ENCODE measurements around the gene ANAPC7.
"Not testable (repeated sequence)": the region's sequence is repeated elsewhere in the genome, so short reads cannot be mapped to it uniquely, and the experiment has no call there.

ANAPC7 gene

DNA sequence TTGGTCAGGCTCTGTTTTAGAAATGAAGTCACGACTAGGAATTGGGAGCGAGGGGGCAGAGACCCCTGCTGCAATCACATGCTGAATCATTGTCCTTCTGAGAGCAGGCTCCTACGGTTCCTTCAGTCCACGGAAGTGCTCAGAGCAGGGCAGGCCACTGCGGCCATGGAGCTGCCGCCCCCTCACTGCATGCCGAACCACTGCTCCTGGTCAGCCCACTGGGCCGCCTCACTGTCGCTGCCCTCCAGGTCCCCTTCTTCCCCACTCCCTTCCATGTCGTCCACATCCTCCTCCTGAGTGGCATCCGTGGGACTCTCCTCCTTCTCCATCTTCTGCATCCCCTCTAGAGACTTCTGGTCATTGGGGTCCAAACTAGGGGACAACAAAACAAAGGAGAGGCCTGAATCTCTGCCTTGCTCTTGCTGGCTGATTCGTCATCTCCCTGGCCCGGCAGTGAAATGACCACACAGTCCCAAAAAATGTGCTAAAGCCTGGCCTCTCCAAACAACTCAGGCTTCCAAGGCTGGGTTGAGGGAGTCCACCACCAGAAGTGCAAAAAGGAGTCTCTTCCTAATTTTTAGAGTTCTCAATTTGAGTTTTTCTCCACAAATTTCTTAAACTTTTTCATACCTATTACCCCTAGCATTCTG lies 29.4 kb downstream of the ANAPC7 start:
- DNase-seq (ENCODE audit: low read depth in 2 of 2), result no peak

DNA sequence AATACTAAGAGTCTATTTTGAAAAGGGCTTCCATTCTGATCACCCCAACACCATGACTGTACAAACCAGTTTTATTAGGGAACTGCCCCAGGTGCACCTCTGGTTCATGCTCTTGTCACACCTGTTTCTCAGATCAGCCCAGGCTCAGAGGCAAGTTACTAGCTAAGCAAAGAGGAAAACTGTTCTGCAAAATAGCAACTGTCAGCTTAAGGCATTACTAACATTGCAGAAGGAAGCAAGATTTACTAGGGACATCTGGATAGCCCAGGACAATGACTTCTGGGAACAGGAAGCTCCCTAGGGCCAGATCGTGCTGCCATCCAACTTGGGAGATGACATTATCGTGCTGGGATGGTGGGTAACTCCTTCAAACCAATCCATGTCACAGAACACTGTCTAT lies 30.1 kb downstream of the ANAPC7 start:
- DNase-seq (ENCODE audit: low read depth in 2 of 2), result no peak

DNA sequence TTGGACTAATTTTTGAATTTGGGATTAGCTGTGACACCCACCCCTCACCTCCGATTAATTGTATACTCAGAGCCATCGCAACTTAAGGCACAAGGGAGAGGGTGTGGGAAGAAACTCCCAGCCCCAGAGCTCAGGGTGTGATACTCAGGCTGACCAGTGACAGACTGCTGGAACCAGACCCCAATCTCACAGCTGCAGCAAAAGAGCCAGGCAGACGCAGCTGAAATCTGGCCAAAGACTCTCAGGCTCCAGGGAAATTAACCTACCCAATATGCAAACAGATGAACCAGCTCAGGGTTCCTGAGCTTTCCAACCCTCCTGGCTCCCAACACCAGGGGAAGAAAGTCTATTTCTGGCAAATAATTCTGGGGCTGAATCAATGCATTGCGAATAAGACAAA lies 30.5 kb downstream of the ANAPC7 start:
- no peak for DNase-seq (ENCODE audit: low read depth in 2 of 2)

DNA sequence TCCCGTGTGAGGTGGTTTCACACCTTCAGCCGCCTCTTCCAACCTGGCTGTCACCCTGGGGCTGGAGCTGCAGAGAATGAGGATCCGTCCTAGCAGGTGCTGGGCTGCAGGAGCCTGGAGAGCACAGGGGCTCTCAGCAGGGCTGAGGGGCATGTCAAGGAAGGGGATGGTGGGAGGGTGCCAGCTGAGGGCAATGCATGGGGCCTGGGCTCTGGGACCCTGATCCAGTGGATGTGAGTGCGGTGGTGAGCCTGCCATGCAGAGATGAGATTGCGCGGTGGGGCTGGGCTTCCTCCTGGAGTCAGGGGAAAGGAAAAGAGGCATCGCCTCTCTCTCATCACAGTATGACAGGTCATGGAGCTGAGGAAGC lies 31.5 kb downstream of the ANAPC7 start:
- no peak for DNase-seq (ENCODE audit: low read depth in 2 of 2)

DNA sequence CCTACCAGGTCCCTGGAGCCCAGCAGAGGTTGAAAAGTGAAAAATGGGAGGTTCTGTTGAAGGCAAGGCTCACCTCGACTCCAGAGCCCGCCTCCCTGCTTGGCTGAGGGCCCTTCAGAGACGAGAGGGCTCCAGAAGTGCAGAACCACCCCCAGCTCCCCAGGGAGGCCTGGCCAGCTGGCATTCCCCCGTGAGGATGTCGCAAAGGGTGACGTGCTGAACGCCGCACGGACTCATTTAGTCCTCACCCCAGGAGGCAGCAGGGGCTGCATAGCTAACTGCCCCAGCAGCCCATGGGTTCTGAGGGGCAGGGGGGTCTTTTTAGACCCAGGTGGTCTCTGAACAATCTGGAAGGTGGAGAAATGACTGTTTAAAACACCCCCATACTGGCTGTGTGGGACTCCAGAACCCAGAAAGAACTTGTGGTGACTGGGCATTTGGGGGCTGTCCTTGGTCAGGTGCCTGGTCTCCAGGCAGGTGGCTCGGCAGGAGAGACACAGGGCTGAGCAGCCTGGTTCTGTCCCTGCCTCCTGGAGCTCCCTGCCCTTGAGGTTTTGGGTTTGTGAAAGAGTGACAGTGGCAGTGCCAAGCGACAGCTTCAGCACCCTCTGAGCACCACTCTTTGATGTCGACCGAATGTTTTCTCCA lies 32.0 kb downstream of the ANAPC7 start:
- no peak for DNase-seq (ENCODE audit: low read depth in 2 of 2)

DNA sequence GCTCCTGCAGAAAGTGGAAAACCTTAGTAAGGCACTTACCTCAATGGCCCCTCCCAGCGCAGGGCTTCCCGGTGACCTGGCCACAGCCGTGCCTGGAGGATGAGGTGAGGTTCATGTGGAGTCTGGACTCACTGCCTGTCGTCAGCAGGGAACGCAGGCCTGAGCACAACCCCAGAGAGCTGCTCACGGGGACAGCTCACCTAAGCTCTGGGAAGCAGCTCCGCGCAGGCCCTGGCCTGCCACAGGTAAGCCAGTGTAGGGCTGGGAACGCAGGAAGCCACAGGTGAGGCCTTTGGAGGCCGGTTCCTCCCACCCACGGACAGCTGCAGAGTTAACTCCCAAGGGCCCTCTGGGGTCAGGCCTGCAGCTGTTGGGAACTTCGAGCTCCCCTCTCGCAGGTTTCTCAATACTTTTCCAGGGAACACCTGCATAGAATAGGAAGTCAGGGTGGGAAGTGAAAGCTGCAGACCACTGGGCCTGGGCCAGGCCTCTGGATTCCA lies 32.7 kb downstream of the ANAPC7 start:
- no peak for DNase-seq (ENCODE audit: low read depth in 2 of 2)

DNA sequence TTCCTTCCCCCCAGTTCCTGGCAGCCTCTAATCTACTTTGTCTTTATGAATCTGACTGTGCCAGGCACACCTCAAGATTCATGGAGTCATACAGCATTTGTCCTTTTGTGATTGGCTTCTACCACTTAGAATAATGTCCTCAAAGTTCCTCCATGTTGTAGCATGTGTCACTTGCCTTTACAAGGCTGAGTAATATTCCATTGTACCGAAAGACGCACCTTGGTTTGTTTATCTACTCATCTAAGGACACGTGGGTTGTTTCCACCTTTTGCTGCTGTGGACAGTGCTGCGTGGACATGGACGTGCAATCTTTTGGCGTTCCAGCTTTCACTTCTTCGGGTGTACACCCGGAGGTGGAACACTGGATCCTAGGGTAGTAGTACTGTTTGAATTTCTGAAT lies 33.5 kb downstream of the ANAPC7 start:
- DNase-seq (ENCODE audit: low read depth in 2 of 2), result no peak

DNA sequence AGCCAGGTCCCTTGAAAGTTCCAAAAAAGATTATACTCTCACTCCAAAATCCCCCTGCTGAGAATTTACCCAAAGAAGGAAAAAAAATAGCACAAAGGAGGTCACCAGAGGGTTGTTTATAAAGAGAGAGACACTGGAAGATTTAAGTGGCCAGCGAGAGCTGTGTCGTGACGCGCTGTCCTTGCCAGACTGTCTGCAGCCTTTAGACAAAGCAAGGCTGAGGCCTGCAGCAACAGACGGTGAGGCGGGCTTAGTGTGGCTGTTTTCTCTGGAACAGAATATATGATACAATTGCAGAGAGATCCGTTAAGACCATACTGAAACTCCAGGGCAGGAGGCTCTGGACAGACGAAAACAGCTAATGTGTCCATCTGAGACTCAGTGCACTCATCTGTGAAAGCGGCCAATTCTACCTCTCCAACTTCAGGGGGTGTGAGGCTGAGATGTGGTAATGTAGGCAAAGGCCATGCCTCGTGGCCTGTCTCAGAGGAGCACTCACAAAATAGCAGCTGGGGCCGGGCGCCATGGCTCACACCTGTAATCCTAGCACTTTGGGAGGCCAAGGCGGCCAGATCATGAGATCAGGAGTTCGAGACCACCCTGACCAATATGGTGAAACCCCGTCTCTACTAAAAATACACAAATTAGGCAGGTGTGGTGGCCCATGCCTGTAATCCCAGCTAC lies 36.2 kb downstream of the ANAPC7 start:
- no peak for DNase-seq (ENCODE audit: low read depth in 2 of 2)

DNA sequence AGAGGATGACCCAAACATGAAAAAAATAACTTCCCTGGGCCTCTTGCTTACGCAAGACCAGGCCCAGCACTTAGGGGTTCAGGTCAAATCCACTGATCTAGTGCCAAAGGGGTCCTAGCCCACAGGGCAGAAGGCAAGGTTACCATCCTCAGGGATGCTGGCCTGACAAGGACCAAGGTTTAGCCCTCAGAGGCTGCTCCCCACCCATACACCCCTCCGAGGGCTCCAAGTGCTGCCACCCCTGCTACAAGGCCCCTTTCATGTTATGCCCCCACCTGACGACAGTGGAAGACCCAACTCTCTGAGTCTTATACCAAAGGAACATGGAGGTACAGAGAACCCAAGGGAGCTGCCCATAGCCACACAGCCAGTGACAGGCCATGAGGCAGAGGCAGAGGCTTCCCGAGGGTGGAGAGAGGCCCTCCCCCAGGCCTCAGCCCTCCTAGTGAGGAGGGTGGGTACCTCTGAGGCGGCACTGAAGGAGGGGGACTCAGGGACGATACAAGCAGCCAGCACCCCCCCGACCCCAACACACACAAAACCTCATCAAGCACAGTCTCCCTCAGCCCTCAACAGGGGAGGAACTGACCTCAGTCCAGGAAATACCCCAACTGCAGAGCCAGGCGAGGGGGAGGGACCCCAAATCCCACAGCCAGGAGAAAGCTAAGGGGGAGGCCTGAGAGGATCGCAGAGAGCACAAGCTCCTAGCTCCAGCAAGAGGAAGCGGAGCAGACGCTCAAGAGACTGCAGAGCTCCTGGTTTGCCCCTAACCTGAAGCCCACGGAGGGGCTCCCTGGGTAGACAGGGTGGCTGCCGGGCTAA lies 37.0 kb downstream of the ANAPC7 start:
- no peak for DNase-seq (ENCODE audit: low read depth in 2 of 2)

DNA sequence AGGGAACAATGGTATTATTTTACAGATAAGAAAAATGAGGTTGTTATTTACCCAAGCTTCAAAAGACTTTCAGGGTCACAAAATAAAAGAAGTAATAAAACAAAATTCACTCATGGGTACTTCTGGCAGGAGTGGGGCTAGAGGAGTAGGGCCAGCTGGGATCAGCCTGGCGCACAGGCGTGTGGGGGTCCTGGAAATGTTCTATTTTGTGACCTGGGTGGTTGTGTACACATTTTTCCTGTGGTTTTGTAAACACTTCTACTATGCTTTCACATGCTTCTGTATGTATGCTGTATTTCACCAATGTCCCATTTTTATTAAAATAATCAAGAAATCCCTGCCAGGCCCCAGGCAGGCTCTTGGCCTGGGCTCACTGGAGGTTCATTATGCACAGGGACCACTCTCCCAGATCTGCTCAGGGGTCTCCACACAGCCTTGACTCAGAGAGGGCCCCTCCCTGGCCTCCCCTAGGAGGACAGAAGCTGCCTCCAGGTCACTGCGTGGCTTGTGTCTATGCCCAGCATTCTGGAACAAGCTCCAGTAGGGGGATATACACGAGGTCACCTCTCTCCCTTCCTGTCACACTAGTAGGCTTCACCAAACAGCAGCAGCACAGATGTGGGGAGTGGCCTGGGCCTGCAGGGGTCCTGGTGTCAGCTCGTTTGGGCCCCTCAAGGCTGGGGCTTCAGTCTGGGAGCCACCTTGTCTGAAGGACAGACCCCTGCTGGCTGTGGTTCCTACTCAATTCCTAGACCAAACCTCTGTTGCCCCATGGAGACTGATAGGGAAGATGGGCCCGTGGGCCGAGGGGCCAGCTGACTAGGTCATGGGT lies 37.8 kb downstream of the ANAPC7 start:
- no peak for DNase-seq (ENCODE audit: low read depth in 2 of 2)

DNA sequence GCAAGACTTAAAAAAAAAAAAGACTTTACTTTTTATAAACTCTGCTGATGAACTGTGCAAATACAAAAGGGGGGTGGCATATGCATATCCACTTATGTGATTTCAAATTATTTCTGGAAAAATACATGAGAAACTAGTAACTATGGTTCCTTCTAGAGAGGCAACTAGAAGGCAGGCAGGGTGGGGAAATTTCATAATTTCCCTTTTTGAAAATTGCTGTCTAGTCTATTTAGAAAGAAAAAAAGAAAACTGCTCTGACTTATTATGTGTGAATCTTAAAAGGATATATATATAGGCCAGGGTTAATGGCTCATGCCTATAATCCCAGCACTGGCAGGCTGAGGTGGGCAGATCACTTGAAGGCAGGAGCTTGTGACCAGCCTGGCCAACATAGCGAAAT lies 42.3 kb downstream of the ANAPC7 start:
- no peak for DNase-seq (ENCODE audit: low read depth in 2 of 2)

DNA sequence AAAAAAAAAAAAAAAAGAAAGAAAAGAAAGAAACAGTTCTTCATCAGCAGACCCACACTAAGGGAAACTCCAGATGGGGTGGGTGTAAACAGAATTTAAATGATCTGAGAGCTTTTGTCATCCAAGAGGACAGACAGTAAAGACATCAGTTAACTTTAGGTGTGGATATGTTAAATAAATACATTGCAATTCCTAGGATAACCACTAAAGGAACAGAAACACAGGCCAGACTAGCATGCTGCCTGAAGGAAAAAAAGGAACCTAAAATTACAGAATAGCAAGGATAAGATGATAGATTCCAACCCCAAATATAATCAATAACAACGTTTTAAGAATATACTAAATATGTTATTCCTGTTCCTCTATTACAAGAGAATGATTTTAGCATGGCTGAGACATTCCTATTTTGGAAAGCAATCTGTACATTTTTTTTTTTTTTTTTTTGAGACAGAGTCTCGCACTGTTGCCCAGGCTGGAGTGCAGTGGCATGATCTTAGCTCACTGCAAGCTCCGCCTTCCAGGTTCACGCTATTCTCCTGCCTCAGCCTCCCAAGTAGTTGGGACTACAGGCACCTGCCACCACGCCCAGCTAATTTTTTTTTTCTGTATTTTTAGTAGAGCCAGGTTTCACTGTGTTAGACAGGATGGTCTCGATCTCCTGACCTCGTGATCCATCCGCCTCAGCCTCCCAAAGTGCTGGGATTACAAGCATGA lies 45.0 kb downstream of the ANAPC7 start:
- not testable (repeated sequence) for DNase-seq (ENCODE audit: low read depth in 2 of 2)

DNA sequence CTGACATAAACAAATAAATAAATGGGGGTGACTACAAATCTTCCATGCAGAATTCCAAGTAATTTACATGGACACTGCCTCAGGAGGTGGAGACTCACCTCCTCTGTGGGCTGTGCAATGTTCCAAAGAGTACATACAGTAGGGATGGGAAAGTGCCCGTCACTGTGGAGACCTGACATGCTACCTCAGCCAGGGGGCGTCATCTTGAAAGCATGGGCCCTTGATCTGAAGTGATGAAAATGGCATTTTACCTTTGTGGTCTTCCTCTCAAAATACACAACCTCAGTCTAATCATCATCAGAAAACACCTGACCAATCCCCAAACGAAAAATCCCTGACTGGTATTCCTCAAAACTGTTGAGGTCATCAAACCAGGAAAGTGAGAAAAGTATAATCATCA lies 48.4 kb downstream of the ANAPC7 start:
- no peak for DNase-seq (ENCODE audit: low read depth in 2 of 2)

DNA sequence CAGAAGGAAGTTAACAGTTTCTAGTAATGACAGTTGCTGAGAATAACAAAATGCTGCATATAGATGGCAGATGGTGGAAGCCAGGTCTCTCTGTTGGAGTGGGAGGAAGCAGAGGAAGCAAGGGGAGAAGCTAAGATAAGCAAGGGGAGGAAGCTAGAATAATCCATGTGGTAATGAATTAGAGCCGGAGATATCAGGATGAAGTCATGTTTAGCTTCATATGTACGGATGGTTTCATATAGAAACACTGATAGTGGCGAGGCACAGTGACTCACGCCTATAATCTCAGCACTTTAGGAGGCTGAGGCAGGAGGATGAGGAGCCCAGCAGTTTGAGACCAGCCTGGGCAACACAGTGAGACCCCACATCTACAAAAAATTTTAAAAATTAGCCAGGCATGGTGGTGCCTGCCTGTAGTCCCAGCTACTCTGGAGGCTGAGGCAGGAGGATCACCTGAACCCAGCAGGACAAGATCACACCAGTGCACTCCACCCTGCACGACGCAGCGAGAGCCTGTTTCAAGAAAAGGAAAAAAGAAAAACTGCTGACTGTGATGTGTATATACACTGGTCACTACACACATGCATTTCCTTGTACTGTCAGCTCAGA lies 49.2 kb downstream of the ANAPC7 start:
- DNase-seq (ENCODE audit: low read depth in 2 of 2), result no peak

DNA sequence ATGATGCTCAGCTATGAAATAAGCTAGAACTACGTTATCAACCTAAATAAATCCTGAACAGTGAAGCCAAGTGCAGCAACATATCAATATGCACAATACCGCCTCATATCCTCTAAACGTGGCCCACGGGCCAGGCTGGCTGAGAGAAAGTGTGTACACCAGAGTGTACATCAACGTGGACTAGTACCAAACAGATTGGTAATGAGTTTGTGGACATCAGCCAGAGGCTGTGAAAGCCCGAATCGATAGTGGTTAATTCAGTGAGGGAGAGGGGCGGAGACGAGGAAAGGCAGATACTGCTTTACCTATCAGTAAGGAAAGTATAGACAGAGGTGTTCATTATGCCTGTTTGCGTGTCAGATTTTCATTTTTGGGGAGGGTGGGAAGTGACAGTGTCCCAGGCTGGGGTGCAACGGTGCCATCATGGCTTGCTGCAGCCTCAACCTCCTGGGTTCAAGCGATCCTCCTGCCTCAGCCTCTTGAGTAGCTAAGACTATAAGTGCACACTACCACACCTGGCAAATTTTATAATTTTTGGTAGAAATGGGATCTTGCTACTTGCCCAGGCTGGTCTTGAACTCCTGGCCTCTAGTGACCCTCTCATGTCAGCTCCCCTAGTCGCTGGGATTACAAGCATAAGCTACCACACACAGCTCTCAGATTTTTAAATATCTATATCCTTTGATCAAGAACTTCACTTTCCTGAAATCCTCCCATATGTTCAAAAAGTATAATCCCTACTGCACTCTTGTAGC lies 50.1 kb downstream of the ANAPC7 start:
- no peak for DNase-seq (ENCODE audit: low read depth in 2 of 2)

DNA sequence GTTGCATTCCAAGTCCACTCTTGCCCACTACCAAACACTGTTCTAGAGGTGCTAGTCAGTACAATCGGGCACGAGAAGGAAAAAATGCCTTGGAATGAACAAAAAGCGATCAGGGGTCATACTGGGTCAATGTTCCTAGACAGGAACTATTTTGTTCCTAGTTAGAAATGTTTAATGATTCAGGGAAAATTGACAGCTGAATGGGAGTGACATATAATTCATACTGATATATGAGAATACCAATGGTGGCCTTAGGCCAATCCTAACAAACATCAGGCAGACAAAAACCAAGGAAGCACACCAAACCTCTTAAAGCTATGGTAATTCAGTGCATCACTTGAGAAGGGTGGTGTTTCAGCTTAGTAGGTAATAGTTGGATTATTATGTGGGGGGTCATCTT lies 51.1 kb downstream of the ANAPC7 start:
- no peak for DNase-seq (ENCODE audit: low read depth in 2 of 2)

DNA sequence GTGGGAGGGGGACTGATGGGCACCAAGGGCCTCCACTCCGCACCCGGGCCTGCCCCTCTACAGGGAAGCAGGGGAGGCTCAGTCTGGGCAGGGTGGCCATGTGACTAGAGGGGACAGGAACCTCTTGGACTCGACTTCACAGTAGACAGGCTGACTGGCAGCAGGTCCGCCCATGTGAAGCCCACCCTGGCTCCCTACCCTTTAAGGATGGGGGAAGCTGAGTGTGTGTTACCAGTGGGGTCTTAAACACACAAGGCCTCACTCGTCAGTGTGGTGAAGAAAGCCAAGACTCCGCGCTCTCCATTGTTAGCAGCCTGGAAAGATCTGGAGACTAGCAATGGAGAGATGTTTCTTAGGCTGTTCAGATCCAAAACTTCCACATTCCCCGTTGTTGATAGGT lies 52.4 kb downstream of the ANAPC7 start:
- no peak for DNase-seq (ENCODE audit: low read depth in 2 of 2)

DNA sequence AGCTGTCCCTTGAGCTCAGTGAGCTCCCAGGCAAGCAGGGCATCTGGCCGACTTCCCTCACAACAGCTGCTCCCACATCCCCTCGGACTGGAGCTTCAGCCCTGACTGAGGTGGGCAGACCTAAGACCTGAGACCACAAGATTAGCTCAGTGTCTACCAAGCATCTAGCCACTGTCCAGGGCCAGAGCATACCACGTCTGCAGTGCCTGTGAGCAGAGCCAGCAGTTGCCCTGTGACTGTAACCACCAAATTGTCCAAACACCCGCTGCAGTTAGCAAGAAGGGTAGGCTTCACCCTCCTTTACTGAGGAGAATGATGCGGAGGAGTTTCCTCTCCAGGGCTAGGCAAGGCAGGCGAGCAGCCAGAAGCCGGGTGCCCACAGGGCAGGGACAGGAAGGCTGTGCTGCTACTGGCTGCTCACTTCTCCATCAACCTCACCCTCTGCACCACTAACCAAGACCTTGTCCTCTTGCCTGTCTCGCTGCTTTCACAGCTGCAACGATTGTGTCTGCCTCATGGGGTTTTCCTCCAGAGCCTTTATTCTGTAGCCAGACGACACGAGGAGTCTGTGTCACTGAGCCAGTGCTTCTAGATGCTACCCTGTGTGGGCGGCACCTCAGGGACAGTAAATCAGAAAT lies 53.9 kb downstream of the ANAPC7 start:
- DNase-seq (ENCODE audit: low read depth in 2 of 2), result peak; percentile 17 to 38

DNA sequence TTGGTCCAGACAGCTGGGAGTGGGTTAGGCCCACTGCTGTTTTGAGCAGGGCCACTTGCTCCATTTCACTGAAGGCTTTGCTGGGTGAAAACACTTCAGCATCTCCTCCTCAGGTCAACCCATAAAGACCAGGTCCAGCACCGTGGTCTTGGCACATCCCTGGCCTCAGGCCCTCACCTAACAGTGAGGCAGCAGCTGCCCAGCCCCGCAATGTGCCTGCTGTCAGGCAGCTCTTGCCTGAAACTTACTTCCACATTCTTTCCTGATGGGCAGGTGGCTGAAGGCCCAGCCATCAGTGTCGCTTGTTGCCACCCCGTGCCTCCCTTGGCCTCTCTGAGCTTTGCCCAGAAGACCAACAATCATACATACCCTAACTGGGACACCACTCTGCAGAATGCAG lies 54.4 kb downstream of the ANAPC7 start:
- no peak for DNase-seq (ENCODE audit: low read depth in 2 of 2)
